Common myeloid progenitor, CD34-positive (primary cell): ENCODE results near the gene PRCD.

Experiments used
- CTCF ChIA-PET: fragments of 350-600 bp; sonication (Branson Sonifier 250); formaldehyde crosslinking; loops from one replicate; lab custom pipeline; 2021; ENCODE audit warnings: antibody characterized with exemption; lab: Charles Lee
- POLR2A ChIA-PET: fragments of 350-600 bp; sonication (Branson Sonifier 250); formaldehyde crosslinking; loops from one replicate; lab custom pipeline; 2021; ENCODE audit warnings: antibody characterized with exemption; lab: Charles Lee
- DNase-seq, 3 donors: peaks; one replicate each; pipeline versions ENCODE4 v3.0.0 to v3.0.0-alpha.2; 2013
- H3K27ac ChIP-seq, 2 experiments: 1 replicate in 1 of 2; 2 replicates in 1 of 2; pipeline ENCODE4 v1.7.0; 2013; ENCODE audit warnings: inconsistent platforms in 2 of 2, low read length in 2 of 2, mild to moderate bottlenecking in 2 of 2, low read depth in 1 of 2, moderate library complexity in 1 of 2; ENCODE audit not compliant: severe bottlenecking in 2 of 2, insufficient read depth in 1 of 2, poor library complexity in 1 of 2
- H3K27me3 ChIP-seq, 5 experiments: replicated peaks in 2 of 5; 1 replicate in 3 of 5; 2 replicates in 2 of 5; pipeline versions ENCODE4 v1.6.1 to v1.7.0; 2013; ENCODE audit warnings: low read length in 4 of 5, mild to moderate bottlenecking in 2 of 5, moderate library complexity in 2 of 5, inconsistent platforms in 1 of 5; ENCODE audit not compliant: insufficient read depth in 5 of 5, control insufficient read depth in 4 of 5
- H3K36me3 ChIP-seq, 4 experiments: 1 replicate in 2 of 4; 2 replicates in 2 of 4; pipeline versions ENCODE4 v1.6.1 to v1.7.0; 2013; ENCODE audit warnings: low read length in 3 of 4, control low read depth in 1 of 4, mild to moderate bottlenecking in 1 of 4; ENCODE audit not compliant: control insufficient read depth in 4 of 4, insufficient read depth in 4 of 4
- H3K4me1 ChIP-seq, 4 experiments: 1 replicate in 3 of 4; 2 replicates in 1 of 4; pipeline versions ENCODE4 v1.6.1 to v1.7.1; 2013; ENCODE audit warnings: low read length in 3 of 4, mild to moderate bottlenecking in 3 of 4, control low read depth in 1 of 4, inconsistent platforms in 1 of 4, moderate library complexity in 1 of 4; ENCODE audit not compliant: control insufficient read depth in 4 of 4, insufficient read depth in 4 of 4; ENCODE audit errors: control extremely low read depth in 1 of 4
- H3K4me3 ChIP-seq, 7 experiments: 1 replicate in 4 of 7; 2 replicates in 3 of 7; pipeline versions ENCODE4 v1.5.1 to v1.7.0; 2013; ENCODE audit warnings: mild to moderate bottlenecking in 7 of 7, low read length in 6 of 7, moderate library complexity in 6 of 7, inconsistent platforms in 2 of 7, low read depth in 2 of 7, control low read depth in 1 of 7; ENCODE audit not compliant: insufficient read depth in 4 of 7, control insufficient read depth in 1 of 7; ENCODE audit errors: extremely low read depth in 1 of 7
- H3K9me3 ChIP-seq, 5 experiments: 1 replicate in 4 of 5; 2 replicates in 1 of 5; pipeline versions ENCODE4 v1.6.1 to v1.7.1; 2013; ENCODE audit warnings: low read length in 4 of 5, mild to moderate bottlenecking in 2 of 5, inconsistent platforms in 1 of 5, low read depth in 1 of 5, moderate library complexity in 1 of 5; ENCODE audit not compliant: control insufficient read depth in 4 of 5, insufficient read depth in 2 of 5; ENCODE audit errors: control extremely low read depth in 1 of 5
- WGBS: methylation state at CpG from one replicate; pipeline ENCODE4 v1.1.5; 2013; ENCODE audit not compliant: insufficient coverage; 5-methylcytosine and 5-hydroxymethylcytosine counted together

Gene PRCD

GRCh38 chr17:76582660-76583059 is 42.8 kb downstream of the PRCD start:
- Histone ChIP-seq H3K27ac (no peak overlapping the region), H3K9me3 (no peaks in the 10 kb centered on the region), H3K4me1 (peaks cover 0 to 30% (median 24%) of the 10 kb centered on the region in 4 experiments), H3K36me3 (no peaks in the 10 kb centered on the region), H3K4me3 (no peak overlapping the region), H3K27me3 (peaks cover 13 to 41% (median 16%) of the 10 kb centered on the region in 5 experiments)
- POLR2A ChIA-PET: no interaction called here
- DNase-seq: no peak
- CTCF ChIA-PET: interaction anchor here (3.3 to 6.2 kb wide), 3 partner anchors 17 to 59 kb away, joined by 14 to 50 read pairs (median 31); no protein-coding TSS in a partner anchor
- no CpG with 5 or more reads among the region's 3 CpGs for WGBS

- peak in 1 of 3 donors; percentile 36 for DNase-seq
- peaks cover 0 to 26% (median 21%) of the 10 kb centered on the region in 4 experiments for H3K4me1 ChIP-seq
- H3K9me3 ChIP-seq: peaks cover 0 to 5% (median 0%) of the 10 kb centered on the region in 5 experiments
- no peak overlapping the region for H3K27ac ChIP-seq
- peak overlapping the region; percentile 42 to 78 (median 60) for H3K4me3 ChIP-seq
- H3K36me3 ChIP-seq: no peaks in the 10 kb centered on the region
- H3K27me3 ChIP-seq: peaks cover 13 to 56% (median 25%) of the 10 kb centered on the region in 5 experiments
- ChIA-PET CTCF (interaction anchor here (0.8 to 6.2 kb wide), 10 partner anchors 12 to 64 kb away, joined by 3 to 50 read pairs (median 4); no protein-coding TSS in a partner anchor), POLR2A (interaction anchor here (1.2 kb wide), 1 partner anchor 9 kb away, joined by 4 read pairs; no protein-coding TSS in a partner anchor)
- 36% methylated on average over 11 of the region's 17 CpGs for WGBS
Measured at GRCh38 chr17:76584427-76585032, 44.7 kb downstream of the PRCD start.

GRCh38 chr17:76585033-76585648 is 45.3 kb downstream of the PRCD start:
- POLR2A ChIA-PET: interaction anchor here (1.2 kb wide), 1 partner anchor 9 kb away, joined by 4 read pairs; no protein-coding TSS in a partner anchor
- peak overlapping the region; percentile 42 to 78 (median 60) for H3K4me3 ChIP-seq
- peaks cover 13 to 57% (median 27%) of the 10 kb centered on the region in 5 experiments for H3K27me3 ChIP-seq
- CTCF ChIA-PET: interaction anchor here (0.8 to 6.2 kb wide), 16 partner anchors 10 to 78 kb away, joined by 3 to 50 read pairs (median 4); no protein-coding TSS in a partner anchor
- DNase-seq: peak in 2 of 3 donors; percentile 41 to 55
- no peaks in the 10 kb centered on the region for H3K36me3 ChIP-seq
- WGBS: 0% methylated on average over 50 of the region's 62 CpGs
- H3K27ac ChIP-seq: no peak overlapping the region
- peaks cover 0 to 26% (median 20%) of the 10 kb centered on the region in 4 experiments for H3K4me1 ChIP-seq
- peaks cover 0 to 5% (median 0%) of the 10 kb centered on the region in 5 experiments for H3K9me3 ChIP-seq

GRCh38 chr17:76585649-76586593 is 46.1 kb downstream of the PRCD start, which contains the start of gene ST6GALNAC2:
Gene ST6GALNAC2, minus strand, starts transcription at chr17:76585860. Its CDS starts 52 bp downstream, at chr17:76585808.
- peaks cover 0 to 5% (median 0%) of the 10 kb centered on the region in 5 experiments for H3K9me3 ChIP-seq
- under 1% methylated on average over 77 of the region's 84 CpGs for WGBS
- POLR2A ChIA-PET: interaction anchor here (0.9 to 1.2 kb wide), 4 partner anchors 10 to 63 kb away, joined by 3 to 4 read pairs (median 4); no protein-coding TSS in a partner anchor
- H3K4me1 ChIP-seq: peaks cover 0 to 26% (median 19%) of the 10 kb centered on the region in 4 experiments
- H3K27ac ChIP-seq: no peak within 1 kb of the TSS
- peak; percentile 53 to 75 (median 66) for DNase-seq
- H3K27me3 ChIP-seq: peaks cover 13 to 57% (median 27%) of the 10 kb centered on the region in 5 experiments
- H3K4me3 ChIP-seq: peak within 1 kb of the TSS; percentile 42 to 78 (median 60)
- H3K36me3 ChIP-seq: no peaks in the 10 kb centered on the region
- CTCF ChIA-PET: interaction anchor here (0.8 to 6.2 kb wide), 15 partner anchors 11 to 79 kb away, joined by 3 to 50 read pairs (median 5); partner anchors contain the start of gene CYGB

- Histone ChIP-seq H3K36me3 (no peaks in the 10 kb centered on the region), H3K27me3 (peaks cover 13 to 55% (median 27%) of the 10 kb centered on the region in 5 experiments), H3K4me3 (peak overlapping the region in 2 of 7 experiments; percentile 7 to 15), H3K27ac (no peak overlapping the region), H3K9me3 (peaks cover 0 to 5% (median 0%) of the 10 kb centered on the region in 5 experiments), H3K4me1 (peaks cover 0 to 26% (median 19%) of the 10 kb centered on the region in 4 experiments)
- CTCF ChIA-PET: interaction anchor here (0.9 to 6.2 kb wide), 11 partner anchors 11 to 80 kb away, joined by 3 to 50 read pairs (median 7); partner anchors contain the start of gene CYGB
- 26% methylated on average over 13 of the region's 17 CpGs for WGBS
- DNase-seq: no peak
- POLR2A ChIA-PET: no interaction called here
Measured at GRCh38 chr17:76586741-76587487, 47.1 kb downstream of the PRCD start.
